Panc1 (cell line): ENCODE data around the gene TRPM4. TPM values are rescaled to one million over a fixed set of nuclear protein-coding genes. Genes with fewer than 3 reads are reported as not detected.

Experiments
- ATAC-seq: fragments of 200-7000 bp; cut with Tn5 transposase; 2 replicates; pipeline ENCODE4 v1.9.1; 2020; ENCODE audit warnings: mild to moderate bottlenecking, moderate library complexity
- BruUV-seq: library from RNA; stranded (reverse); fragments of 400-500 nt; replicated peaks from 2 replicates; lab custom pipeline; 2021; lab: Mats Ljungman, UMichigan
- CTCF ChIA-PET: fragments of 300-600 bp; sonication (Branson Sonifier 250); formaldehyde crosslinking; loops from one replicate; lab custom pipeline; 2022; ENCODE audit warnings: antibody characterized with exemption; lab: Charles Lee
- POLR2A ChIA-PET: fragments of 300-600 bp; sonication (Branson Sonifier 250); formaldehyde crosslinking; loops from one replicate; lab custom pipeline; 2022; ENCODE audit warnings: antibody characterized with exemption; lab: Charles Lee
- DNase-seq: peaks from one replicate; pipeline ENCODE4 v3.0.0-alpha.2; 2010; ENCODE audit warnings: low read depth, low spot score
- H3K27ac ChIP-seq: 2 replicates; pipeline ENCODE4 v1.5.1; 2011; ENCODE audit warnings: mild to moderate bottlenecking, low read length, inconsistent platforms
- H3K27me3 ChIP-seq: fragments of 200-500 bp; sonication (Bioruptor generic); 2 replicates; pipeline ENCODE4 v1.6.0; 2014; ENCODE audit warnings: low read length, inconsistent platforms; ENCODE audit not compliant: control insufficient read depth, insufficient read depth
- H3K36me3 ChIP-seq: fragments of 200-500 bp; sonication (Bioruptor generic); 2 replicates; pipeline ENCODE4 v1.5.1; 2014; ENCODE audit warnings: inconsistent platforms, mild to moderate bottlenecking, low read length, moderate library complexity; ENCODE audit not compliant: control insufficient read depth, insufficient read depth
- H3K4me1 ChIP-seq: 2 replicates; pipeline ENCODE4 v1.5.1; 2011; ENCODE audit warnings: inconsistent platforms, mild to moderate bottlenecking, low read length, moderate library complexity; ENCODE audit not compliant: control insufficient read depth, insufficient read depth
- H3K4me3 ChIP-seq, 2 experiments: 2 replicates each; pipeline ENCODE4 v1.5.1; 2011 to 2012; ENCODE audit warnings: low read depth in 2 of 2, low read length in 2 of 2, mild to moderate bottlenecking in 2 of 2, inconsistent platforms in 1 of 2, moderate library complexity in 1 of 2
- H3K9me3 ChIP-seq: fragments of 200-500 bp; sonication (Bioruptor generic); 2 replicates; pipeline ENCODE4 v1.5.1; 2014; ENCODE audit warnings: low read depth, mild to moderate bottlenecking, inconsistent platforms, low read length, moderate library complexity; ENCODE audit not compliant: control insufficient read depth, insufficient read depth
- POLR2AphosphoS5 ChIP-seq: IDR thresholded peaks from 2 replicates; pipeline ENCODE4 v1.6.1; 2012; ENCODE audit warnings: mild to moderate bottlenecking, low read depth, low read length, moderate library complexity
- SIN3A ChIP-seq: IDR thresholded peaks from 2 replicates; pipeline ENCODE4 v1.6.1; 2012; ENCODE audit warnings: low read depth, mild to moderate bottlenecking, low read length, moderate library complexity, borderline replicate concordance; ENCODE audit not compliant: insufficient read depth
- TCF7L2 ChIP-seq: IDR thresholded peaks from 2 replicates; pipeline ENCODE4 v1.6.1; 2011; ENCODE audit warnings: mild to moderate bottlenecking, low read depth, low read length, inconsistent platforms
- in situ Hi-C: cut with HindIII; loops from 2 replicates; pipeline ENCODE4 v1.10.0; 2016; ENCODE audit warnings: low sequenced_read_pairs, low pct_unique_long_range_greater_than_20kb
- intact Hi-C: fragments of 100-400 bp; cut with micrococcal nuclease; formaldehyde crosslinking; loops from one replicate; pipeline ENCODE4 v1.10.0; 2022; ENCODE audit not compliant: unreplicated experiment
- total RNA-seq: library from RNA; stranded (reverse); gene quantifications from one replicate; pipeline ENCODE4 v1.2.1, GENCODE V29; 2021; ENCODE audit not compliant: unreplicated experiment
- TF ChIP-seq, protein P1 (sequence below), 2 experiments: IDR thresholded peaks; 2 replicates each; pipeline ENCODE4 v1.6.1; 2011 to 2012; ENCODE audit warnings: low read depth in 2 of 2, control low read depth in 1 of 2, low read length in 1 of 2, mild to moderate bottlenecking in 1 of 2, moderate library complexity in 1 of 2; ENCODE audit not compliant: insufficient read depth in 1 of 2
- TF ChIP-seq, protein P2 (sequence below): fragments of 450-650 bp; IDR thresholded peaks from 2 replicates; pipeline ENCODE4 v1.5.1; 2017; ENCODE audit warnings: mild to moderate bottlenecking

Gene TRPM4
- total RNA-seq, 1 experiment from 2014 or later: 19.4 TPM

DNA sequence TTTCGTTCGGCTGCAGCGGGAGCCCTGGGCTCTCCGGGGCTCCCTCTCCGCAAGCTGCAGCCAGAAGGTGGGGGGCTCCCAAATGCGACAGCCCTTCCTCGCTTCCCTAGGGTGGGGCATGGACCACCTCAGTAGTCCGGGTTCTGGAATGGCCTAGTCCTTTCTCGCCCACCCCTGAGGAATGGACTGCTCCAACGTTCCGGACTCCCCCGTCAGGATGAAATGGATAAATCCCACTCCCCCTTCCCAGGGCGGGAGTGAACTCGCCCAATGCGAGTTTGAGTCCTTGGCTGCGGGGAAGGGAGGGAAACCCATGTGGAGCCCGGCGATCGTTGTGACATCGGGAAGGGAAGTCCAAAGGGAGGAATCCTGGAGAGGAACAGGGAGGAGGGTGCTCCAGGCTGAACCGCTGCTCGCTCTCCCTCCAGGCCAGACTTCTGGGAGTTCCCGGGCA is 7.9 kb upstream of the TRPM4 start:
- H3K27ac ChIP-seq: peak overlapping the region; percentile 89
- H3K4me3 ChIP-seq: peak overlapping the region; percentile 78 to 91
- ChIA-PET POLR2A (no interaction called here), CTCF (interaction anchor here (1.4 kb wide), 1 partner anchor 49 kb away, joined by 4 read pairs; no protein-coding TSS in a partner anchor)
- H3K36me3 ChIP-seq: no peaks in the 10 kb centered on the region; the same call in 1 of the 2 replicates
- ATAC-seq: peak; percentile 40
- H3K9me3 ChIP-seq: no peaks in the 10 kb centered on the region
- intact Hi-C loops (no loop called here), in situ Hi-C loops (no loop called here)
- no peaks in the 10 kb centered on the region; the same call in 1 of the 2 replicates for H3K4me1 ChIP-seq
- BruUV-seq: no TSS peak
- DNase-seq: no peak
- H3K27me3 ChIP-seq: no peaks in the 10 kb centered on the region
- TF ChIP-seq TCF7L2 (peak; percentile 46; the same call in 1 of the 2 replicates), SIN3A (no peak), POLR2AphosphoS5 (no peak)
- TF ChIP-seq, protein P1, sequence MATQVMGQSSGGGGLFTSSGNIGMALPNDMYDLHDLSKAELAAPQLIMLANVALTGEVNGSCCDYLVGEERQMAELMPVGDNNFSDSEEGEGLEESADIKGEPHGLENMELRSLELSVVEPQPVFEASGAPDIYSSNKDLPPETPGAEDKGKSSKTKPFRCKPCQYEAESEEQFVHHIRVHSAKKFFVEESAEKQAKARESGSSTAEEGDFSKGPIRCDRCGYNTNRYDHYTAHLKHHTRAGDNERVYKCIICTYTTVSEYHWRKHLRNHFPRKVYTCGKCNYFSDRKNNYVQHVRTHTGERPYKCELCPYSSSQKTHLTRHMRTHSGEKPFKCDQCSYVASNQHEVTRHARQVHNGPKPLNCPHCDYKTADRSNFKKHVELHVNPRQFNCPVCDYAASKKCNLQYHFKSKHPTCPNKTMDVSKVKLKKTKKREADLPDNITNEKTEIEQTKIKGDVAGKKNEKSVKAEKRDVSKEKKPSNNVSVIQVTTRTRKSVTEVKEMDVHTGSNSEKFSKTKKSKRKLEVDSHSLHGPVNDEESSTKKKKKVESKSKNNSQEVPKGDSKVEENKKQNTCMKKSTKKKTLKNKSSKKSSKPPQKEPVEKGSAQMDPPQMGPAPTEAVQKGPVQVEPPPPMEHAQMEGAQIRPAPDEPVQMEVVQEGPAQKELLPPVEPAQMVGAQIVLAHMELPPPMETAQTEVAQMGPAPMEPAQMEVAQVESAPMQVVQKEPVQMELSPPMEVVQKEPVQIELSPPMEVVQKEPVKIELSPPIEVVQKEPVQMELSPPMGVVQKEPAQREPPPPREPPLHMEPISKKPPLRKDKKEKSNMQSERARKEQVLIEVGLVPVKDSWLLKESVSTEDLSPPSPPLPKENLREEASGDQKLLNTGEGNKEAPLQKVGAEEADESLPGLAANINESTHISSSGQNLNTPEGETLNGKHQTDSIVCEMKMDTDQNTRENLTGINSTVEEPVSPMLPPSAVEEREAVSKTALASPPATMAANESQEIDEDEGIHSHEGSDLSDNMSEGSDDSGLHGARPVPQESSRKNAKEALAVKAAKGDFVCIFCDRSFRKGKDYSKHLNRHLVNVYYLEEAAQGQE (IDR thresholded peaks at IDR 0.05; ENCODE audit: insufficient read depth in 1 of 2, low read depth in 2 of 2, low read length in 1 of 2): peak in 1 of 2 experiments; percentile 50; a peak in 2 of 4 replicates
- TF ChIP-seq, protein P2, sequence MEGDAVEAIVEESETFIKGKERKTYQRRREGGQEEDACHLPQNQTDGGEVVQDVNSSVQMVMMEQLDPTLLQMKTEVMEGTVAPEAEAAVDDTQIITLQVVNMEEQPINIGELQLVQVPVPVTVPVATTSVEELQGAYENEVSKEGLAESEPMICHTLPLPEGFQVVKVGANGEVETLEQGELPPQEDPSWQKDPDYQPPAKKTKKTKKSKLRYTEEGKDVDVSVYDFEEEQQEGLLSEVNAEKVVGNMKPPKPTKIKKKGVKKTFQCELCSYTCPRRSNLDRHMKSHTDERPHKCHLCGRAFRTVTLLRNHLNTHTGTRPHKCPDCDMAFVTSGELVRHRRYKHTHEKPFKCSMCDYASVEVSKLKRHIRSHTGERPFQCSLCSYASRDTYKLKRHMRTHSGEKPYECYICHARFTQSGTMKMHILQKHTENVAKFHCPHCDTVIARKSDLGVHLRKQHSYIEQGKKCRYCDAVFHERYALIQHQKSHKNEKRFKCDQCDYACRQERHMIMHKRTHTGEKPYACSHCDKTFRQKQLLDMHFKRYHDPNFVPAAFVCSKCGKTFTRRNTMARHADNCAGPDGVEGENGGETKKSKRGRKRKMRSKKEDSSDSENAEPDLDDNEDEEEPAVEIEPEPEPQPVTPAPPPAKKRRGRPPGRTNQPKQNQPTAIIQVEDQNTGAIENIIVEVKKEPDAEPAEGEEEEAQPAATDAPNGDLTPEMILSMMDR: no peak

DNA sequence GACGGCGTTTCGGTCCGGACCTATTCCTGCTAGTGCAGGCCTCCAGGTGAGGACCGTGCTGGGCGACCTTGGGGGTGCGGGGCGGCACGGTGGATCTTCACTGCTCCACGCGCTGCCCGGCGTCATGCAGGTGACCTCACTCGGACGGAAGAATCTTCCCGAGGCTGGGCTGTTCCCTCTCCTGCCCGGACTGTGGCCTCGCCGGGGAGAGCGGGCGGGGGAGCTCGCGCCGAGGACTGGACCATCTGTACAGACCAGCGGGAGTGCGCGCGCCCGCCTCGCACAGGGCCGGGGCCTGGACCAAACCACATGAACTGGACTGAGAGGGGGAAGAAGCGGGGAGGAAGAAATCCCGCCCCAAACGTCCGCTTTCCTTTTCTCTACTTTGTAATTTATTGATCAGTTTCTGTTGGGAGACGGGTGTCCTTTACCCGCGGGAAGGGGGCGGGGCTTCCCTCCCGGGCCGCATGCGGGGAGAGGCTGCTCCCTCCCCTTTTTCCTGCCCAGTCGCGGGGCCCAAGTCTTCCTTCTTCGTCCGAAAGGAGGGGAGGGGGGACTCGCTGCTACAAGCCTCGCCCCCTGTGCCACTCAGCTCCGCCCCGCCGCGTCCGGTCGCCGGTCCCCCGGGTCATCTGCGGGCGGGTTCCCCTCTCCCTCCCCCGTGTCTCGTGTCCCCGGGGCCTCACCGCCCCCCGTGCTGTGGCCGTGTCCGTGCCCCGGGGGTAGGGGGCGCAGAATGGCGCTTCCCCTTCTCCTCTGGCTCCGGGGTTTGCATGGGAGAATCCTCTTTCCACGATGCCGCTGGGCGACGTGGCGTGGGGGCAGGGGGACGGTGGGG is 7.3 kb upstream of the TRPM4 start:
- Histone ChIP-seq H3K36me3 (no peaks in the 10 kb centered on the region; the same call in 1 of the 2 replicates), H3K9me3 (no peaks in the 10 kb centered on the region), H3K27me3 (no peaks in the 10 kb centered on the region), H3K4me3 (peak overlapping the region; percentile 78 to 91), H3K4me1 (no peaks in the 10 kb centered on the region; the same call in 1 of the 2 replicates), H3K27ac (peak overlapping the region; percentile 89)
- DNase-seq (no peak), ATAC-seq (peak; percentile 72)
- POLR2A ChIA-PET: interaction anchor here (0.6 kb wide), 2 partner anchors 58 to 91 kb away, joined by 3 to 4 read pairs; no protein-coding TSS in a partner anchor
- peak; percentile 24; the same call in 1 of the 2 replicates for TF ChIP-seq TCF7L2
- TF ChIP-seq, protein P2: no peak
- TF ChIP-seq, protein P1 (IDR thresholded peaks at IDR 0.05; ENCODE audit: insufficient read depth in 1 of 2, low read depth in 2 of 2, low read length in 1 of 2): no peak
- 0 out of 2 replicates have a peak, but pooled peaks have one; percentile 7 for TF ChIP-seq SIN3A
- TF ChIP-seq POLR2AphosphoS5: peak; percentile 45; the same call in 1 of the 2 replicates
- intact Hi-C loops (no loop called here), in situ Hi-C loops (no loop called here)
- CTCF ChIA-PET: no interaction called here
- TSS peak; percentile 96 for BruUV-seq
